GM12865 (cell line): Measurements from ENCODE around the gene DSC1.
A peak's percentile ranks its signal among the peaks of the same experiment; 100 is the strongest.

Source experiments
- DNase-seq: peaks from one replicate; pipeline ENCODE4 v3.0.0; 2010; ENCODE audit warnings: low read depth
- H3K4me3 ChIP-seq: 2 replicates; pipeline ENCODE4 v1.5.1; 2011; ENCODE audit warnings: mild to moderate bottlenecking, low read depth, low read length, control low read depth
- CTCF ChIP-seq: IDR thresholded peaks from 2 replicates; pipeline ENCODE4 v1.5.1; 2011; ENCODE audit warnings: low read length, control low read depth, low read depth, inconsistent platforms; ENCODE audit not compliant: insufficient read depth; ENCODE audit errors: missing control alignments

DSC1 gene

DNA sequence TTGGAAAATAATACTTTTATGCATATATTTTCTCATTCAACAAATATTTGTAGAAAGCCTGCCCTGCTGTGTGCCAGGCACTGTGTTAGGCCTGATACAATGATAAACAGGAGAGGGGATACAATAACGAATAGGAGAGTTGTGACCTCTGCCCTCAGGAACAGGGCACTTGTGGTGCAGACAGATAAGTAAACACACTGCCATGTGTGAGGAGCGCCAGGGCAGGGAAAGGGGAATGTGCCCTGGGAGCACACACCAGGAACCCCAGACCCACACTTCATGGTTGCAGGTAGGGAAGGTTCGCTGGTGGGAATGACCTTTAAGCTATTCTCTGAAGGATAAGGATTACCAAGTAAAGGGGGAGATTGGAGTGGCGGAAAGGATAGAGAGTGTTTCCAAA, 42.2 kb upstream of the DSC1 start:
- no peak for DNase-seq
- no peak overlapping the region for H3K4me3 ChIP-seq
- no peak for TF ChIP-seq CTCF

DNA sequence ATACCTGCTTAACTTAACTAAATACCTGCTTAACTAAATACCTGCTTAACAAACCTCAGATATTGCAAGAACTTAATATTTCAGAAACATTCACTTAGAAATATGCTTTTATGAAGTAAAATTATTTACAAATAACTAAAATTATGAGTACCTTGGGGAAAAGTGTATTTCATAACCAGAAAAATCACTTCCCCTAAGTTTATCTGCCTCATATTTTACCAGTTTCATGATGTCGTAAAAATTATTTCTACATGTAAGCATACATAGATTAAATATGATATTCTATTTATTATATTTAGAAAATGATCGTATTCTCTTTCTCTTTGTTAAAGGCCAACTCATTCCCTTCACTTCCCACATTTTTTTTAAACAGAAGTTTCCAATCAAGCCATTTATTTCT, 41.5 kb upstream of the DSC1 start:
- no peak for TF ChIP-seq CTCF
- no peak for DNase-seq
- H3K4me3 ChIP-seq = no peak overlapping the region

GRCh38 chr18:31203794-31204148, 41.1 kb upstream of the DSC1 start:
- DNase-seq = no peak
- no peak overlapping the region for H3K4me3 ChIP-seq
- TF ChIP-seq CTCF = no peak

DNA sequence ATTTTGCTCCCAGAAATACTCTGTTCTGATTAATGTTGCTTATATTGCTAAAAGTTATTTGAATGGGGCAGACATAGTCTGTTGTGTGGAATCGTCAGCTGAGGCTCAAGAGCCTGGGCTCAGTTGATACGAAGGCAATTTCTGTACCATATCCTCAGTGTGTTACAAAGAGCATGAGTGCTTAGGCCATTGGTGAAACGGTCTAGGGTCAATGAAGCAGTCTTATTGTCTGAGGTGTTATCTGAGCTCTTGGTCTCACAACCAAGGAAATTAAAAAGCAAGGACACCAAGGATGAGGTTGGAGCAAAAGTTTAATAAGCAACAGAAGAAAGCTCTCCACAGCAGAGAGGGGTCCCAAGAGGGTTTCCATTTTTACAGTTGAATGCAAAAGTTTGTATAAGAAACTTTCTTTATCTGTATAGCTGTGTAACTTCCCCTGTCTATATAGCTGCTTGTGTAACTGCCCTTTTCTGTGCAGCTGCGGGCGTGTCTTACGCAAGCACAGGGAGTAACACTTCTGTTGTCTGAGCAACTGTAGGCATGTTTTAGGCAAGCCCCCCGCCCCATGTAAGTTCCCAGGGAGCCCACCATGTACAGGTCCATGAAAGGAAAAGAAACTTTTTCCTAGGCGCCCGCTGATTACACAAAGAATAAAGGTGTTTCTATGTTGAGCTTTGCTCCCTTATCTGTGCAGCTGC, 40.6 kb upstream of the DSC1 start:
- no peak for TF ChIP-seq CTCF
- no peak for DNase-seq
- no peak overlapping the region for H3K4me3 ChIP-seq

- H3K4me3 ChIP-seq = no peak overlapping the region
- DNase-seq = no peak
- no peak for TF ChIP-seq CTCF
Measured at GRCh38 chr18:31199190-31199769, 36.6 kb upstream of the DSC1 start.

GRCh38 chr18:31197676-31198075, 35.0 kb upstream of the DSC1 start:
- DNase-seq = peak; percentile 31
- no peak for TF ChIP-seq CTCF

DNA sequence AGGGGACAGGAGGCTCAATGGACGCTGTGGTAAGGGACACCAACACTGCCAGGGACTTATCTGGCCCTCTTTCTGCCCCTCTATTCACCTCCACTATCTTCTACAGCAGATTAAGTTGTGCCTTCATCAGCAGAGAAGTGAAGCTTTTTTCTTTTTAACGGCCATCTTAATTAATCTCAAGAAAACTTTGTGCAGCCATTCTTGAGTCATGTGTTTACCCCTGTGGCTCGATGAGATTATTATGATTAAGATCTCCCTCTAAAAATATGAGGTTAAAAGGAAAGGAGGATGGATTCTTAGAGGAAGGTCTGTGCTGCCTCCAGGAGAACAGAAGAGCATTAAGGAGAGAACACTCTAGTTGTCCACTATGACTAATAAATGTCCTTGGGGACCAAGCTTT, 32.4 kb upstream of the DSC1 start:
- H3K4me3 ChIP-seq = no peak overlapping the region
- no peak for TF ChIP-seq CTCF
- no peak for DNase-seq

More at GRCh38 chr18:31197676-31198075, 35.0 kb upstream of the DSC1 start:
- H3K4me3 ChIP-seq = no peak overlapping the region
